ENCODE data around the gene EGFR.

EGFR gene

GRCh38 chr7:55108401-55108800 lies 89.6 kb downstream of the EGFR start:
- DNase-seq = no peak

- DNase-seq = no peak
These were observed 90.0 kb downstream of the EGFR start for GRCh38 chr7:55108818-55109217.

GRCh38 chr7:55109404-55110167 lies 90.8 kb downstream of the EGFR start:
- no peak for DNase-seq

- no peak for DNase-seq
These were observed 91.6 kb downstream of the EGFR start for GRCh38 chr7:55110282-55110992.

GRCh38 chr7:55110993-55111361 lies 92.2 kb downstream of the EGFR start:
- no peak for DNase-seq

- DNase-seq = no peak
These were observed 93.2 kb downstream of the EGFR start for GRCh38 chr7:55112056-55112455.

GRCh38 chr7:55113760-55114540 lies 95.1 kb downstream of the EGFR start:
- DNase-seq = no peak

GRCh38 chr7:55117286-55117685 lies 98.5 kb downstream of the EGFR start:
- no peak for DNase-seq

- DNase-seq = no peak
These were observed 99.6 kb downstream of the EGFR start for GRCh38 chr7:55118426-55118825.

- no peak for DNase-seq
These were observed 100.8 kb downstream of the EGFR start for GRCh38 chr7:55119571-55119970.

GRCh38 chr7:55120074-55120473 lies 101.3 kb downstream of the EGFR start:
- no peak for DNase-seq

- no peak for DNase-seq
These were observed 101.8 kb downstream of the EGFR start for GRCh38 chr7:55120501-55121198.

GRCh38 chr7:55121249-55121648 lies 102.4 kb downstream of the EGFR start:
- DNase-seq = no peak

GRCh38 chr7:55122263-55122662 lies 103.4 kb downstream of the EGFR start:
- no peak for DNase-seq

GRCh38 chr7:55124989-55125875 lies 106.4 kb downstream of the EGFR start:
- DNase-seq = no peak

GRCh38 chr7:55127135-55127551 lies 108.3 kb downstream of the EGFR start:
- DNase-seq = no peak

GRCh38 chr7:55127622-55128081 lies 108.8 kb downstream of the EGFR start:
- no peak for DNase-seq

GRCh38 chr7:55128693-55129394 lies 110.0 kb downstream of the EGFR start:
- no peak for DNase-seq

GRCh38 chr7:55129541-55130394 lies 111.0 kb downstream of the EGFR start:
- DNase-seq = no peak

Data from cerebellar nuclear complex (tissue), 1 donor.